ENCODE data around the gene HOXA3. TPM values are rescaled to one million over a fixed set of nuclear protein-coding genes. Genes with fewer than 3 reads are reported as not detected.

The HOXA3 gene
- polyA plus RNA-seq, 3 donors, result not detected

DNA sequence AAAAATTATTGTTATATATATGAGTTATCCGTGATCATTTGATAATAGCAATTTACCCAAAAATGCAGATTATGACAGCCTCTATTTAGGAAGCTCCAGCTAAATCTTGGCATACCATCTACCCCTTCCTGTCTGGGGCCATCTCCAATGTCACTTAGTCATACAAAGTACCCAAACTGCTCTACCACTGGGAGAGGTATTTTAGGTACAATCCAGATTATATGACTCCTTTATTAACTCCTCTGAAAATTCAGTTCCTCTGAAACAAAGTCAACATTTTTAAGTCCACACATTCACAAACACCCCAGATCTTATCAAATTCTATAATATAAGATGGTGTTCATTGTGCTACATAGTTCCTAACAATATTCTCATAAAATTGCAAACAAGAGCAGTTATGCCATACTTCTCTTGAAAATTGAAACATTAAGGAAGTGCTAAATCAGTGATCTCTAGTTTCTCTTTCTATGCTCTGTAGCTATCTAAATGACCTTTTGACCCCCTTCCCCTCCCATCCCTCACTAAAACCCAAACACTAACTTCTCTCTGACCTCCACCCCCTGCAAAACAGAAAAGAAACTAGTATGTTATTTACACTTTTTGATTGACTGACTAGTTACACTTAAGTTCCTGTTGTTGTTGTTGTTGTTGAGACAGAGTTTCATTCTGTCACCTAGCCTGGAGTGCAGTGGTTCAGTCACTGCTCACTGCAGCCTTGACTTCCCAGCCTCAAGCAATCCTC is 73.0 kb downstream of the HOXA3 start:
- Mint-ChIP-seq H3K4me3 (peak overlapping the region; percentile 37 to 48), H3K4me1 (peaks cover 21% of the 10 kb centered on the region), H3K36me3 (peaks cover 0 to 1% of the 10 kb centered on the region in 2 donors), H3K9me3 (peaks cover 0 to 7% (median 6%) of the 10 kb centered on the region in 7 donors), H3K27ac (peak overlapping the region; percentile 66 to 82 (median 74)), H3K27me3 (ENCODE audit: low read depth in 3 of 3) (peaks cover 2 to 6% (median 4%) of the 10 kb centered on the region in 3 donors)
- Histone ChIP-seq H3K9me3 (replicated peaks in 1 of 2; ENCODE audit: control insufficient read depth in 1 of 2, insufficient read depth in 1 of 2, low read length in 2 of 2) (peaks cover 0 to 4% of the 10 kb centered on the region in 2 donors), H3K27ac (ENCODE audit: low read depth in 1 of 2, low read length in 2 of 2) (peak overlapping the region in 1 of 2 donors; percentile 30), H3K36me3 (replicated peaks in 1 of 2; ENCODE audit: control insufficient read depth in 1 of 2, insufficient read depth in 2 of 2, low read length in 2 of 2) (no peaks in the 10 kb centered on the region), H3K4me3 (replicated peaks in 1 of 3; ENCODE audit: low read depth in 2 of 3, low read length in 3 of 3) (no peak overlapping the region), H3K27me3 (ENCODE audit: control insufficient read depth in 2 of 2, insufficient read depth in 2 of 2, low read length in 2 of 2) (peaks cover 0 to 2% of the 10 kb centered on the region in 2 donors), H3K4me2 (replicated peaks; ENCODE audit: extremely low read depth, low read length, poor library complexity, severe bottlenecking) (peak overlapping the region; percentile 14), H4K20me1 (ENCODE audit: insufficient read depth, low read length) (no peaks in the 10 kb centered on the region), H2AFZ (ENCODE audit: insufficient read depth, low read depth, low read length, poor library complexity, severe bottlenecking) (no peak overlapping the region), H3K79me2 (ENCODE audit: insufficient read depth, low read length) (no peaks in the 10 kb centered on the region), H3K4me1 (ENCODE audit: control insufficient read depth in 1 of 2, insufficient read depth in 2 of 2, low read length in 2 of 2) (peaks cover 12 to 19% of the 10 kb centered on the region in 2 donors), H3K9ac (ENCODE audit: insufficient read depth, low read length, poor library complexity, severe bottlenecking) (no peak overlapping the region)
- TF ChIP-seq, protein P1, sequence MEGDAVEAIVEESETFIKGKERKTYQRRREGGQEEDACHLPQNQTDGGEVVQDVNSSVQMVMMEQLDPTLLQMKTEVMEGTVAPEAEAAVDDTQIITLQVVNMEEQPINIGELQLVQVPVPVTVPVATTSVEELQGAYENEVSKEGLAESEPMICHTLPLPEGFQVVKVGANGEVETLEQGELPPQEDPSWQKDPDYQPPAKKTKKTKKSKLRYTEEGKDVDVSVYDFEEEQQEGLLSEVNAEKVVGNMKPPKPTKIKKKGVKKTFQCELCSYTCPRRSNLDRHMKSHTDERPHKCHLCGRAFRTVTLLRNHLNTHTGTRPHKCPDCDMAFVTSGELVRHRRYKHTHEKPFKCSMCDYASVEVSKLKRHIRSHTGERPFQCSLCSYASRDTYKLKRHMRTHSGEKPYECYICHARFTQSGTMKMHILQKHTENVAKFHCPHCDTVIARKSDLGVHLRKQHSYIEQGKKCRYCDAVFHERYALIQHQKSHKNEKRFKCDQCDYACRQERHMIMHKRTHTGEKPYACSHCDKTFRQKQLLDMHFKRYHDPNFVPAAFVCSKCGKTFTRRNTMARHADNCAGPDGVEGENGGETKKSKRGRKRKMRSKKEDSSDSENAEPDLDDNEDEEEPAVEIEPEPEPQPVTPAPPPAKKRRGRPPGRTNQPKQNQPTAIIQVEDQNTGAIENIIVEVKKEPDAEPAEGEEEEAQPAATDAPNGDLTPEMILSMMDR (IDR thresholded peaks at IDR 0.05), result no peak
- intact Hi-C loops (cut with micrococcal nuclease), result no loop called here
- DNase-seq, result peak in 1 of 3 donors; percentile 27
- no CpG with 5 or more reads among the region's 1 CpG for WGBS (ENCODE audit: insufficient coverage)

DNA sequence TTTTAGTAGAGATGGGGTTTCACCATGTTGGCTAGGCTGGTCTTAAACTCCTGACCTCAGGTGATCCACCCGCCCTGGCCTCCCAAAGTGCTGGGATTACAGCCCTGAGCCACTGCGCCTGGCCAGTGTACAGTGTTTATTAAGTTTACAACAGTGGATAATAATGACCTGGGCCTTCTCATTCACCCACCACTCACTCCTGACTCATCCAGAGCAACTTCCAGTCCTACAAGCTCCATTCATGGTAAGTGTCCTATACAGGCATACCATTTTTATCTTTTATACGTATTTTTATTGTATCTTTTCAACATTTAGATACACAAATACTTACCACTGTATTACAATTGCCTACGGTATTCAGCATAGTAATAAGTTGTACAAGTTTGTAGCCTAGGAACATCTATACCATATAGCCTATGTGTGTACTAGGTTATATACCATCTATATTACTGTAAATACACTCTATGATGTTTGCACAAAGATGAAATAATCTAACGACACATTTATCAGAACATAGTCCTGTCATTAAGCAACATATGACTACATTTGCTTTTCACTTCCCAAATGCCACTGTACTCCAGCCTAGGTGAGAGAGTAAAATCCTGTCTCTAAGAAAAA is 73.7 kb downstream of the HOXA3 start:
- no peak overlapping the region for H3K9ac ChIP-seq (ENCODE audit: insufficient read depth, low read length, poor library complexity, severe bottlenecking)
- no peaks in the 10 kb centered on the region for H4K20me1 ChIP-seq (ENCODE audit: insufficient read depth, low read length)
- H3K9me3 ChIP-seq (replicated peaks in 1 of 2; ENCODE audit: control insufficient read depth in 1 of 2, insufficient read depth in 1 of 2, low read length in 2 of 2), result peaks cover 0 to 4% of the 10 kb centered on the region in 2 donors
- DNase-seq, result no peak
- intact Hi-C loops (cut with micrococcal nuclease), result no loop called here
- H3K36me3 ChIP-seq (replicated peaks in 1 of 2; ENCODE audit: control insufficient read depth in 1 of 2, insufficient read depth in 2 of 2, low read length in 2 of 2), result no peaks in the 10 kb centered on the region
- peaks cover 0 to 2% of the 10 kb centered on the region in 2 donors for H3K27me3 ChIP-seq (ENCODE audit: control insufficient read depth in 2 of 2, insufficient read depth in 2 of 2, low read length in 2 of 2)
- H3K4me3 Mint-ChIP-seq, result no peak overlapping the region
- H3K79me2 ChIP-seq (ENCODE audit: insufficient read depth, low read length), result no peaks in the 10 kb centered on the region
- H2AFZ ChIP-seq (ENCODE audit: insufficient read depth, low read depth, low read length, poor library complexity, severe bottlenecking), result no peak overlapping the region
- peak overlapping the region in 4 of 7 donors; percentile 1 to 79 (median 67) for H3K27ac Mint-ChIP-seq
- peaks cover 21% of the 10 kb centered on the region for H3K4me1 Mint-ChIP-seq
- peaks cover 0 to 7% (median 6%) of the 10 kb centered on the region in 7 donors for H3K9me3 Mint-ChIP-seq
- peaks cover 2 to 6% (median 4%) of the 10 kb centered on the region in 3 donors for H3K27me3 Mint-ChIP-seq (ENCODE audit: low read depth in 3 of 3)
- H3K4me2 ChIP-seq (replicated peaks; ENCODE audit: extremely low read depth, low read length, poor library complexity, severe bottlenecking), result no peak overlapping the region
- H3K4me1 ChIP-seq (ENCODE audit: control insufficient read depth in 1 of 2, insufficient read depth in 2 of 2, low read length in 2 of 2), result peaks cover 12 to 19% of the 10 kb centered on the region in 2 donors
- peak overlapping the region in 1 of 2 donors; percentile 30 for H3K27ac ChIP-seq (ENCODE audit: low read depth in 1 of 2, low read length in 2 of 2)
- TF ChIP-seq, protein P1 (IDR thresholded peaks at IDR 0.05), result no peak
- WGBS (ENCODE audit: insufficient coverage), result 100% methylated on average over 1 of the region's 5 CpGs
- no peak overlapping the region for H3K4me3 ChIP-seq (replicated peaks in 1 of 3; ENCODE audit: low read depth in 2 of 3, low read length in 3 of 3)
- H3K36me3 Mint-ChIP-seq, result peaks cover 0 to 1% of the 10 kb centered on the region in 2 donors

All from CD14-positive monocyte (primary cell).